DMS114 treated with DMSO at 0.1 percent for 48 hours (cell line): Measurements from ENCODE around the gene DRAM2.
"Not testable (repeated sequence)": the region's sequence is repeated elsewhere in the genome, so short reads cannot be mapped to it uniquely, and the experiment has no call there.

ENCODE experiments used
- DNase-seq: peaks from one replicate; lab custom pipeline; 2025; ENCODE audit not compliant: unreplicated experiment; lab: John Stamatoyannopoulos, UW

Gene DRAM2

DNA sequence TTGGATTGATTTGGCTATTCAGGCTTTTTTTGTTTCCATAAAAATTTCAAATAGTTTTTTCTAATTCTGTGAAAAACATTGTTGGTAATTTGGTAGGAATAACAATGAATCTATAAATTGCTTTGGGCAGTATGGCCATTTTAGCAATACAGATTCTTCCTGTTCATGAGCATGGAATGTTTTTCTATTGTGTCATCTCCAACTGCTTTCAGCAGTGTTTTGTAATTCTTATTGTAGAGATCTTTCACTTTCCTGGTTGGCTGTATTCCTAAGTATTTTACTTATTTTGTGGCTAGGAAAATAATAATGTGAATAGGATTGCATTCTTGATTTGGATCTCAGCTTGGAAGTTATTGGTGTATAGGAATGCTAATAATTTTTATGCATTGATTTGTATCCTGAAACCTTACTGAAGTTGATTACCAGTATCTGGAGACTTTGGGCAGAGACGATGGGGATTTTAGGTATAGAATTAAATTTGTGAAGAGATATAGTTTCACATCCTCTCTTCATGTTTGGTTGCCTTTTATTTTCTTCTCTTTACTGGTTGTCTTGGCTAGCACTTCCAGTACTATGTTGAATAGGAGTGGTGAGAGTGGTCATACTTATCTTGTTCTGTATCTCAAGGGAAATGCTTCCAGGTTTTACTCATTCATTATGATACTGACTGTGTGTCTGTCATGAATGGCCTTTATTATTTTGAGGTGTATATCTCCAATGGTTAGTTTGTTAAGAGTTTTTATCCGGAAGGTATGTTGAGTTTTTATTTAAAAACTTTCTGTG lies 57.3 kb downstream of the DRAM2 start:
- no peak for DNase-seq

DNA sequence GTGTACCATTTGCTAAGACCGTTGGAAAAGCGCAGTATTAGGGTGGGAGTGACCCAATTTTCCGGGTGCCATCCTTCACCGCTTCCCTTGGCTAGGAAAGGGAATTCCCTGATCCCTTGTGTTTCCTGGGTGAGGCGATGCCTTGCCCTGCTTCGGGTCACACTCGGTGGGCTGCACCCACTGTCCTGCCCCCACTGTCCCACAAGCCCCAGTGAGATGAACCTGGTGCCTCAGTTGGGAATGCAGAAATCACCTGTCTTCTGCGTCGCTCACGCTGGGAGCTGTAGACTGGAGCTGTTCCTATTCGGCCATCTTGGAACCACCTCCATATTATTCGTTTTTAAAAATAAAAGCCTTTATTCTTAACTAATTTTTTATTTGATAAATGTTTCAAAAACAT lies 60.6 kb downstream of the DRAM2 start:
- not testable (repeated sequence) for DNase-seq

DNA sequence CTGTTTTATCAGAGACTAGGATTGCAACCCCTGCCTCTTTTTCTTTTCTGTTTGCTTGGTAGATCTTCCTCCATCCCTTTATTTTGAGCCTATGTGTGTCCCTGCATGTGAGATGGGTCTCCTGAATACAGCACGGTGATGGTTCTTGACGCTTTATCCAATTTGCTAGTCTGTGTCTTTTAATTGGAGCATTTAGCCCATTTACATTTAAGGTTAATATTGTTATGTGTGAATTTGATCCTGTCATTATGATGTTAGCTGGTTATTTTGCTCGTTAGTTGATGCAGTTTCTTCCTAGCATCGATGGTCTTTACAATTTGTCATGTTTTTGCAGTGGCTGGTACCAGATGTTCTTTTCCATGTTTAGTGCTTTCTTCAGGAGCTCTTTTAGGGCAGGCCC lies 62.6 kb downstream of the DRAM2 start:
- not testable (repeated sequence) for DNase-seq
